HepG2 (cell line): ENCODE data around the gene ME2. TPM values are rescaled to one million over a fixed set of nuclear protein-coding genes. Genes with fewer than 3 reads are reported as not detected.
A peak's percentile ranks its signal among the peaks of the same experiment; 100 is the strongest.

Experiments
- ATF4 ChIP-seq, 2 experiments: fragments of 450-650 bp in 1 of 2; sonication (generic) in 1 of 2; formaldehyde crosslinking; IDR thresholded peaks; 2 replicates each; pipeline versions ENCODE4 v1.5.0 to v1.8.0; 2020 to 2022; ENCODE audit warnings: mild to moderate bottlenecking in 1 of 2, missing genetic modification reagents in 1 of 2
- BRD4 ChIP-seq: sonication (generic); formaldehyde crosslinking; IDR thresholded peaks from 2 replicates; pipeline ENCODE4 v1.4.0; 2020; ENCODE audit warnings: missing genetic modification reagents
- ELF4 ChIP-seq: sonication (generic); formaldehyde crosslinking; IDR thresholded peaks from 2 replicates; pipeline ENCODE4 v1.5.0; 2020; ENCODE audit warnings: missing genetic modification reagents, mild to moderate bottlenecking, moderate library complexity, borderline replicate concordance
- ETV5 ChIP-seq: IDR thresholded peaks from 2 replicates; pipeline ENCODE4 v1.6.1; 2018; ENCODE audit warnings: missing biosample characterization, missing genetic modification reagents, inconsistent platforms, borderline replicate concordance
- HIVEP1 ChIP-seq: sonication (generic); formaldehyde crosslinking; IDR thresholded peaks from 2 replicates; pipeline ENCODE4 v1.4.0; 2020; ENCODE audit warnings: mild to moderate bottlenecking, missing genetic modification reagents
- HNRNPK ChIP-seq: fragments of 200-400 bp; formaldehyde crosslinking; IDR thresholded peaks from 2 replicates; pipeline ENCODE4 v1.6.1; 2018; ENCODE audit warnings: low read length, low read depth, moderate library complexity, mild to moderate bottlenecking; ENCODE audit not compliant: poor library complexity, severe bottlenecking
- IKZF4 ChIP-seq: sonication (generic); formaldehyde crosslinking; IDR thresholded peaks from 2 replicates; pipeline ENCODE4 v1.5.1; 2020; ENCODE audit warnings: borderline replicate concordance, mild to moderate bottlenecking, low read depth, missing genetic modification reagents; ENCODE audit errors: not compliant biosample characterization
- PCBP2 ChIP-seq: fragments of 200-400 bp; formaldehyde crosslinking; optimal IDR thresholded peaks from 2 replicates; pipeline ENCODE3; 2018; ENCODE audit warnings: low read length, low read depth; ENCODE audit not compliant: poor library complexity, severe bottlenecking
- PLSCR1 ChIP-seq: sonication (generic); formaldehyde crosslinking; IDR thresholded peaks from 2 replicates; pipeline ENCODE4 v1.5.0; 2020; ENCODE audit warnings: missing genetic modification reagents, mild to moderate bottlenecking, borderline replicate concordance
- RAD21 ChIP-seq: fragments of 450-650 bp; formaldehyde crosslinking; IDR thresholded peaks from 2 replicates; pipeline ENCODE4 v1.5.0; 2020; ENCODE audit warnings: mild to moderate bottlenecking
- RNF219 ChIP-seq: sonication (generic); formaldehyde crosslinking; IDR thresholded peaks from 2 replicates; pipeline ENCODE4 v1.5.0; 2020; ENCODE audit warnings: mild to moderate bottlenecking, missing genetic modification reagents
- SATB2 ChIP-seq: sonication (generic); formaldehyde crosslinking; IDR thresholded peaks from 2 replicates; pipeline ENCODE4 v1.5.0; 2020; ENCODE audit warnings: missing genetic modification reagents
- SRSF4 ChIP-seq: fragments of 200-400 bp; formaldehyde crosslinking; IDR thresholded peaks from one replicate; pipeline ENCODE4 v1.6.1; 2018; ENCODE audit warnings: mild to moderate bottlenecking, low read depth, low read length, moderate library complexity; ENCODE audit not compliant: poor library complexity, severe bottlenecking
- TARDBP ChIP-seq: sonication (generic); formaldehyde crosslinking; IDR thresholded peaks from 2 replicates; pipeline ENCODE4 v1.8.0; 2022; ENCODE audit warnings: mild to moderate bottlenecking, missing genetic modification reagents
- YY1 ChIP-seq: IDR thresholded peaks from 2 replicates; pipeline ENCODE4 v1.6.1; 2011; ENCODE audit warnings: low read length, low read depth, moderate library complexity, mild to moderate bottlenecking; ENCODE audit not compliant: insufficient read depth, insufficient replicate concordance
- ZFY ChIP-seq: sonication (generic); formaldehyde crosslinking; IDR thresholded peaks from 2 replicates; pipeline ENCODE4 v1.4.0; 2020; ENCODE audit warnings: missing genetic modification reagents
- ZNF12 ChIP-seq: sonication (generic); formaldehyde crosslinking; IDR thresholded peaks from 2 replicates; pipeline ENCODE4 v1.5.0; 2020; ENCODE audit warnings: missing genetic modification reagents
- ZNF235 ChIP-seq: sonication (generic); formaldehyde crosslinking; IDR thresholded peaks from 2 replicates; pipeline ENCODE4 v1.8.1; 2023; ENCODE audit warnings: mild to moderate bottlenecking, missing genetic modification reagents, borderline replicate concordance
- ZNF431 ChIP-seq: sonication (generic); formaldehyde crosslinking; IDR thresholded peaks from 2 replicates; pipeline ENCODE4 v1.9.0; 2022; ENCODE audit warnings: missing genetic modification reagents, low read depth, mild to moderate bottlenecking, borderline replicate concordance
- ZNF605 ChIP-seq: sonication (generic); formaldehyde crosslinking; IDR thresholded peaks from 2 replicates; pipeline ENCODE4 v1.8.0; 2022; ENCODE audit warnings: mild to moderate bottlenecking, missing genetic modification reagents
- ZNF691 ChIP-seq: sonication (generic); formaldehyde crosslinking; IDR thresholded peaks from 2 replicates; pipeline ENCODE4 v1.4.0; 2020; ENCODE audit warnings: missing genetic modification reagents, low read depth, mild to moderate bottlenecking, borderline replicate concordance
- polyA plus RNA-seq, 8 experiments: library from polyadenylated mRNA; depleted of rRNA in 3 of 8; stranded (reverse) in 7 of 8; unstranded in 1 of 8; fragments of >200 nt; fragmentation: Illumina TruSeq in 4 of 8; extraction: Trizol in 4 of 8; gene quantifications; 2 replicates each; pipeline versions ENCODE4 v1.2.1 to v1.2.3, GENCODE V29; 2011 to 2016; ENCODE audit warnings: low read depth in 4 of 8, missing spikeins in 1 of 8, mixed read lengths in 1 of 8; ENCODE audit not compliant: insufficient read depth in 1 of 8
- total RNA-seq, 5 experiments: library from RNA; depleted of rRNA; stranded (reverse); fragments of >200 nt; fragmentation: Illumina TruSeq; extraction: Trizol; gene quantifications; 2 replicates each; pipeline ENCODE4 v1.2.3, GENCODE V29; 2016; ENCODE audit warnings: low read depth in 1 of 5
- TF ChIP-seq, protein P1 (sequence below): sonication (generic); formaldehyde crosslinking; IDR thresholded peaks from 2 replicates; pipeline ENCODE4 v1.4.0; 2020; ENCODE audit warnings: missing genetic modification reagents

Gene ME2
- total and polyA plus RNA-seq, 2 of the 13 experiments (the other 11 are each of a cell fraction or from before 2014, with no cell fraction given) = 17.3 to 20.6 TPM

GRCh38 chr18:50879302-50880118 is 592 bp downstream of the ME2 start (continued):
- TF ChIP-seq PCBP2 = no peak
- 0 out of 2 replicates have a peak, but pooled peaks have one; percentile 1 for TF ChIP-seq TARDBP (CRISPR knock-in tag)
- TF ChIP-seq, protein P1, sequence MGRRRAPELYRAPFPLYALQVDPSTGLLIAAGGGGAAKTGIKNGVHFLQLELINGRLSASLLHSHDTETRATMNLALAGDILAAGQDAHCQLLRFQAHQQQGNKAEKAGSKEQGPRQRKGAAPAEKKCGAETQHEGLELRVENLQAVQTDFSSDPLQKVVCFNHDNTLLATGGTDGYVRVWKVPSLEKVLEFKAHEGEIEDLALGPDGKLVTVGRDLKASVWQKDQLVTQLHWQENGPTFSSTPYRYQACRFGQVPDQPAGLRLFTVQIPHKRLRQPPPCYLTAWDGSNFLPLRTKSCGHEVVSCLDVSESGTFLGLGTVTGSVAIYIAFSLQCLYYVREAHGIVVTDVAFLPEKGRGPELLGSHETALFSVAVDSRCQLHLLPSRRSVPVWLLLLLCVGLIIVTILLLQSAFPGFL = no peak
- TF ChIP-seq SRSF4 = no peak
- TF ChIP-seq HNRNPK = peak; percentile 3
- TF ChIP-seq SATB2 (CRISPR knock-in tag) = no peak
- no peak for TF ChIP-seq ZNF605 (CRISPR knock-in tag)
- TF ChIP-seq ELF4 (CRISPR knock-in tag) = no peak
- TF ChIP-seq ETV5 (CRISPR knock-in tag) = no peak
- peak; percentile 21 for TF ChIP-seq IKZF4
- 0 out of 2 replicates have a peak, but pooled peaks have one; percentile 19 for TF ChIP-seq PLSCR1 (CRISPR knock-in tag)
- TF ChIP-seq RNF219 (CRISPR knock-in tag) = no peak
- no peak for TF ChIP-seq ZNF691 (CRISPR knock-in tag)
- TF ChIP-seq BRD4 (CRISPR knock-in tag) = peak; percentile 16; the same call in 1 of the 2 replicates
- TF ChIP-seq ZNF431 (CRISPR knock-in tag) = no peak
- TF ChIP-seq YY1 = no peak
- TF ChIP-seq ZFY (CRISPR knock-in tag) = peak; percentile 64
- 0 out of 2 replicates have a peak, but pooled peaks have one; percentile 9 for TF ChIP-seq HIVEP1 (CRISPR knock-in tag)
- no peak for TF ChIP-seq ZNF12 (CRISPR knock-in tag)
- peak; percentile 17; the same call in 1 of the 2 replicates for TF ChIP-seq RAD21
- no peak for TF ChIP-seq ZNF235
- TF ChIP-seq ATF4 (CRISPR knock-in tag; IDR thresholded peaks at IDR 0.05) = peak in 1 of 2 experiments; percentile 0; a peak in 1 of 4 replicates
